Stimulated activated effector memory CD8-positive, alpha-beta T cell treated with anti-CD3 and anti-CD28 coated beads, Interleukin-12 subunit alpha, Interleukin-12 subunit beta, amount 100 ng/mL, for 72 hours (primary cell): ENCODE measurements around the gene CSAD.

Experiments used
- ATAC-seq: fragments of 150-1000 bp; cut with Tn5 transposase; 2 replicates; pipeline ENCODE4 v1.10.0; 2021
- DNase-seq, 2 donors: peaks; one replicate each; pipeline ENCODE4 v3.0.0; 2021 to 2022; ENCODE audit warnings: low spot score in 2 of 2
- H3K27ac Mint-ChIP-seq: one replicate; pipeline ENCODE4 v1.8.0; 2022; ENCODE audit warnings: mild to moderate bottlenecking, mixed read lengths
- H3K36me3 Mint-ChIP-seq: one replicate; pipeline ENCODE4 v1.8.0; 2022; ENCODE audit warnings: mild to moderate bottlenecking, mixed read lengths
- H3K4me1 Mint-ChIP-seq: one replicate; pipeline ENCODE4 v1.8.0; 2022; ENCODE audit warnings: mixed read lengths
- H3K4me3 Mint-ChIP-seq: one replicate; pipeline ENCODE4 v1.8.0; 2022; ENCODE audit warnings: mild to moderate bottlenecking, mixed read lengths
- H3K9me3 Mint-ChIP-seq: one replicate; pipeline ENCODE4 v1.8.0; 2022; ENCODE audit warnings: mixed read lengths

Gene CSAD

GRCh38 chr12:53221203-53222080 is 40.7 kb upstream of the CSAD start:
- H3K36me3 Mint-ChIP-seq = peaks cover 38% of the 10 kb centered on the region
- H3K9me3 Mint-ChIP-seq = no peaks in the 10 kb centered on the region
- ATAC-seq = peak; percentile 27
- DNase-seq = peak; percentile 47 to 89
- peak overlapping the region; percentile 94 for H3K4me3 Mint-ChIP-seq
- H3K4me1 Mint-ChIP-seq = peaks cover 88% of the 10 kb centered on the region
- H3K27ac Mint-ChIP-seq = peak overlapping the region; percentile 91

GRCh38 chr12:53220694-53221202 is 40.0 kb upstream of the CSAD start:
- Mint-ChIP-seq H3K4me1 (peaks cover 90% of the 10 kb centered on the region), H3K36me3 (peaks cover 45% of the 10 kb centered on the region), H3K27ac (peak overlapping the region; percentile 91), H3K9me3 (no peaks in the 10 kb centered on the region), H3K4me3 (peak overlapping the region; percentile 94)
- ATAC-seq = peak; percentile 76
- peak; percentile 63 to 92 for DNase-seq

GRCh38 chr12:53219956-53220693 is 39.4 kb upstream of the CSAD start:
- DNase-seq (peak; percentile 59 to 88), ATAC-seq (peak; percentile 66)
- Mint-ChIP-seq H3K4me3 (peak overlapping the region; percentile 94), H3K36me3 (peaks cover 51% of the 10 kb centered on the region), H3K27ac (peak overlapping the region; percentile 94), H3K4me1 (peaks cover 90% of the 10 kb centered on the region), H3K9me3 (no peaks in the 10 kb centered on the region)

GRCh38 chr12:53219292-53219955 is 38.7 kb upstream of the CSAD start:
- no peaks in the 10 kb centered on the region for H3K9me3 Mint-ChIP-seq
- ATAC-seq = peak; percentile 43

GRCh38 chr12:53218551-53219291 is 38.0 kb upstream of the CSAD start:
- peak overlapping the region; percentile 94 for H3K27ac Mint-ChIP-seq
- no peaks in the 10 kb centered on the region for H3K9me3 Mint-ChIP-seq
- DNase-seq (no peak), ATAC-seq (no peak)
- peaks cover 65% of the 10 kb centered on the region for H3K36me3 Mint-ChIP-seq
- peak overlapping the region; percentile 94 for H3K4me3 Mint-ChIP-seq
- H3K4me1 Mint-ChIP-seq = peaks cover 90% of the 10 kb centered on the region

More at GRCh38 chr12:53219292-53219955, 38.7 kb upstream of the CSAD start:
- Mint-ChIP-seq H3K4me3 (peak overlapping the region; percentile 94), H3K4me1 (peaks cover 90% of the 10 kb centered on the region), H3K36me3 (peaks cover 58% of the 10 kb centered on the region), H3K27ac (peak overlapping the region; percentile 94)
- peak; percentile 50 to 87 for DNase-seq

GRCh38 chr12:53217931-53218307 is 37.2 kb upstream of the CSAD start:
- ATAC-seq (no peak), DNase-seq (no peak)
- Mint-ChIP-seq H3K36me3 (peaks cover 73% of the 10 kb centered on the region), H3K27ac (peak overlapping the region; percentile 94), H3K4me3 (peak overlapping the region; percentile 94), H3K9me3 (no peaks in the 10 kb centered on the region), H3K4me1 (peaks cover 90% of the 10 kb centered on the region)

- Mint-ChIP-seq H3K9me3 (no peaks in the 10 kb centered on the region), H3K4me3 (peak overlapping the region; percentile 94), H3K36me3 (peaks cover 79% of the 10 kb centered on the region), H3K4me1 (peaks cover 86% of the 10 kb centered on the region), H3K27ac (peak overlapping the region; percentile 94)
- DNase-seq = no peak
- ATAC-seq = no peak
These were observed 36.6 kb upstream of the CSAD start for GRCh38 chr12:53217051-53217930.

GRCh38 chr12:53215497-53215896 is 34.8 kb upstream of the CSAD start:
- no peaks in the 10 kb centered on the region for H3K9me3 Mint-ChIP-seq
- no peak overlapping the region for H3K4me3 Mint-ChIP-seq
- H3K36me3 Mint-ChIP-seq = peaks cover 88% of the 10 kb centered on the region
- no peak for ATAC-seq
- DNase-seq = no peak
- peaks cover 85% of the 10 kb centered on the region for H3K4me1 Mint-ChIP-seq
- H3K27ac Mint-ChIP-seq = peak overlapping the region; percentile 94

- peaks cover 90% of the 10 kb centered on the region for H3K36me3 Mint-ChIP-seq
- H3K27ac Mint-ChIP-seq = peak overlapping the region; percentile 94
- ATAC-seq (no peak), DNase-seq (no peak)
- H3K9me3 Mint-ChIP-seq = no peaks in the 10 kb centered on the region
- peaks cover 91% of the 10 kb centered on the region for H3K4me1 Mint-ChIP-seq
- no peak overlapping the region for H3K4me3 Mint-ChIP-seq
These were observed 34.1 kb upstream of the CSAD start for GRCh38 chr12:53214687-53215455.

GRCh38 chr12:53214221-53214620 is 33.5 kb upstream of the CSAD start:
- no peaks in the 10 kb centered on the region for H3K9me3 Mint-ChIP-seq
- peaks cover 86% of the 10 kb centered on the region for H3K36me3 Mint-ChIP-seq
- H3K4me1 Mint-ChIP-seq = peaks cover 91% of the 10 kb centered on the region
- peak overlapping the region; percentile 94 for H3K27ac Mint-ChIP-seq
- ATAC-seq = no peak
- H3K4me3 Mint-ChIP-seq = no peak overlapping the region
- no peak for DNase-seq

GRCh38 chr12:53213348-53213747 is 32.6 kb upstream of the CSAD start:
- ATAC-seq (peak; percentile 72), DNase-seq (peak; percentile 73 to 89)
- Mint-ChIP-seq H3K27ac (peak overlapping the region; percentile 70), H3K36me3 (peaks cover 88% of the 10 kb centered on the region), H3K9me3 (no peaks in the 10 kb centered on the region), H3K4me3 (no peak overlapping the region), H3K4me1 (peaks cover 91% of the 10 kb centered on the region)

- peaks cover 88% of the 10 kb centered on the region for H3K36me3 Mint-ChIP-seq
- H3K27ac Mint-ChIP-seq = peak overlapping the region; percentile 70
- DNase-seq (no peak), ATAC-seq (no peak)
- no peaks in the 10 kb centered on the region for H3K9me3 Mint-ChIP-seq
- H3K4me1 Mint-ChIP-seq = peaks cover 91% of the 10 kb centered on the region
- H3K4me3 Mint-ChIP-seq = no peak overlapping the region
These were observed 32.2 kb upstream of the CSAD start for GRCh38 chr12:53212931-53213330.
